GM12878 (cell line): Measurements from ENCODE around the gene ARGLU1. TPM values are rescaled to one million over a fixed set of nuclear protein-coding genes. Genes with fewer than 3 reads are reported as not detected.

Experiments
- ATAC-seq: fragments of 200-7000 bp; cut with Tn5 transposase; 3 replicates; pipeline ENCODE4 v1.9.1; 2020; ENCODE audit warnings: mild to moderate bottlenecking, moderate library complexity
- BruUV-seq: library from RNA; stranded (reverse); fragments of 400-500 nt; replicated peaks from 2 replicates; lab custom pipeline; 2021; lab: Mats Ljungman, UMichigan
- CTCF ChIA-PET: fragments of 300-600 bp; sonication (Branson Sonifier 250); formaldehyde crosslinking; extraction: SDS; loops from one replicate; lab custom pipeline; 2021; ENCODE audit warnings: inconsistent platforms; lab: Yijun Ruan, JAX
- POLR2A ChIA-PET: fragments of 350-600 bp; formaldehyde crosslinking; extraction: SDS; loops from one replicate; lab custom pipeline; 2021; ENCODE audit warnings: inconsistent platforms; lab: Charles Lee
- RAD21 ChIA-PET: fragments of 300-600 bp; sonication (Branson Sonifier 250); formaldehyde crosslinking; loops from one replicate; lab custom pipeline; 2023; ENCODE audit warnings: antibody characterized with exemption; ENCODE audit not compliant: unreplicated experiment; lab: Charles Lee
- SMC1A ChIA-PET: fragments of 300-600 bp; sonication (Branson Sonifier 250); formaldehyde crosslinking; loops from one replicate; lab custom pipeline; 2023; ENCODE audit not compliant: unreplicated experiment, uncharacterized antibody; lab: Charles Lee
- DNase-seq: peaks from one replicate; pipeline ENCODE4 v3.0.0-alpha.2; 2011; ENCODE audit warnings: low read depth, low spot score
- FAIRE-seq: peaks from 3 replicates; lab custom pipeline; 2011; peaks lifted over from hg19 to GRCh38; lab: Jason Lieb, UNC
- H2AFZ ChIP-seq: 2 replicates; pipeline ENCODE4 v1.6.0; 2011; ENCODE audit warnings: low read depth, low read length, control low read depth; ENCODE audit not compliant: control insufficient read depth
- H3K27ac ChIP-seq: 2 replicates; pipeline ENCODE4 v1.5.1; 2011; ENCODE audit warnings: control low read depth; ENCODE audit not compliant: control insufficient read depth, insufficient read depth
- H3K27me3 ChIP-seq, 2 experiments: replicated peaks in 1 of 2; 2 replicates each; pipeline versions ENCODE4 v1.6.0 to v1.6.1; 2011; ENCODE audit warnings: low read length in 1 of 2; ENCODE audit not compliant: control insufficient read depth in 2 of 2, insufficient read depth in 2 of 2
- H3K36me3 ChIP-seq, 2 experiments: 2 replicates each; pipeline ENCODE4 v1.5.1; 2011; ENCODE audit warnings: low read length in 1 of 2; ENCODE audit not compliant: control insufficient read depth in 2 of 2, insufficient read depth in 2 of 2
- H3K4me1 ChIP-seq: 2 replicates; pipeline ENCODE4 v1.6.1; 2011; ENCODE audit warnings: mild to moderate bottlenecking, low read length, moderate library complexity, mixed read lengths; ENCODE audit not compliant: control insufficient read depth, insufficient read depth
- H3K4me2 ChIP-seq: 2 replicates; pipeline ENCODE4 v1.6.0; 2011; ENCODE audit warnings: control low read depth; ENCODE audit not compliant: control insufficient read depth, insufficient read depth
- H3K4me3 ChIP-seq: fragments of 200-600 bp; sonication (generic); 2 replicates; pipeline ENCODE4 v1.5.1; 2016
- H3K79me2 ChIP-seq: 2 replicates; pipeline ENCODE4 v1.6.0; 2011; ENCODE audit warnings: low read length; ENCODE audit not compliant: control insufficient read depth, insufficient read depth
- H3K9ac ChIP-seq: 2 replicates; pipeline ENCODE4 v1.8.0; 2011; ENCODE audit warnings: low read length, control low read depth, mixed read lengths; ENCODE audit not compliant: control insufficient read depth, insufficient read depth
- H3K9me3 ChIP-seq: replicated peaks from 3 replicates; pipeline ENCODE4 v1.5.1; 2011; ENCODE audit warnings: mild to moderate bottlenecking, low read length; ENCODE audit not compliant: control insufficient read depth, insufficient read depth
- H4K20me1 ChIP-seq: 2 replicates; pipeline ENCODE4 v1.6.0; 2011; ENCODE audit not compliant: control insufficient read depth, insufficient read depth
- BRCA1 ChIP-seq: IDR thresholded peaks from 2 replicates; pipeline ENCODE4 v1.6.1; 2011; ENCODE audit warnings: low read depth, low read length, improper control_type of control experiment
- FOXK2 ChIP-seq: fragments of 450-650 bp; IDR thresholded peaks from 2 replicates; pipeline ENCODE4 v1.6.1; 2017; ENCODE audit warnings: mild to moderate bottlenecking, moderate library complexity
- MTA3 ChIP-seq: IDR thresholded peaks from 2 replicates; pipeline ENCODE4 v1.6.1; 2012; ENCODE audit warnings: low read length, inconsistent platforms, borderline replicate concordance
- NR2F1 ChIP-seq: fragments of 450-650 bp; conservative IDR thresholded peaks from 2 replicates; pipeline ENCODE4 v1.6.1; 2017; ENCODE audit warnings: mild to moderate bottlenecking
- POLR2A ChIP-seq: IDR thresholded peaks from 2 replicates; pipeline ENCODE4 v1.6.1; 2011; ENCODE audit warnings: low read depth, mild to moderate bottlenecking, low read length
- RAD51 ChIP-seq: fragments of 450-650 bp; IDR thresholded peaks from 2 replicates; pipeline ENCODE4 v1.6.1; 2016; ENCODE audit warnings: moderate library complexity, mild to moderate bottlenecking, inconsistent platforms
- SMAD1 ChIP-seq: fragments of 450-650 bp; IDR thresholded peaks from 2 replicates; pipeline ENCODE4 v1.6.1; 2018; ENCODE audit warnings: mild to moderate bottlenecking, low read depth; ENCODE audit not compliant: partially characterized antibody
- SMARCA5 ChIP-seq: fragments of 450-650 bp; IDR thresholded peaks from 2 replicates; pipeline ENCODE4 v1.6.1; 2017; ENCODE audit warnings: mild to moderate bottlenecking
- SUPT20H ChIP-seq: IDR thresholded peaks from 2 replicates; pipeline ENCODE4 v1.6.1; 2011; ENCODE audit warnings: low read depth, mild to moderate bottlenecking, low read length, moderate library complexity, borderline replicate concordance; ENCODE audit not compliant: control insufficient read depth
- TBL1XR1 ChIP-seq: IDR thresholded peaks from 2 replicates; pipeline ENCODE4 v1.6.1; 2012; ENCODE audit warnings: low read depth, low read length, improper control_type of control experiment
- YY1 ChIP-seq: IDR thresholded peaks from 2 replicates; pipeline ENCODE4 v1.6.1; 2011; ENCODE audit warnings: low read depth, mild to moderate bottlenecking, low read length
- ZNF384 ChIP-seq: IDR thresholded peaks from 2 replicates; pipeline ENCODE4 v1.6.1; 2012; ENCODE audit warnings: low read depth, mild to moderate bottlenecking, low read length, improper control_type of control experiment, borderline replicate concordance
- WGBS: methylation state at CpG from one replicate; pipeline ENCODE4 v1.1.6; 2016; ENCODE audit warnings: low lambda C conversion rate; ENCODE audit not compliant: insufficient replicate concordance, insufficient coverage; ENCODE audit errors: missing lambda C conversion rate; 5-methylcytosine and 5-hydroxymethylcytosine counted together
- in situ Hi-C: fragments of 300-500 bp; cut with MboI; formaldehyde crosslinking; loops from 9 replicates; pipeline ENCODE4 v1.14.3; 2018; ENCODE audit warnings: mixed read lengths
- intact Hi-C: fragments of 100-400 bp; cut with micrococcal nuclease; formaldehyde crosslinking; loops from one replicate; pipeline ENCODE4 v1.14.2; 2022; ENCODE audit not compliant: unreplicated experiment
- polyA plus RNA-seq, 11 experiments: library from polyadenylated mRNA; depleted of rRNA in 4 of 11; unstranded in 6 of 11; stranded (reverse) in 5 of 11; fragments of >200 nt; fragmentation: Nextera tagmentation in 4 of 11; fragmentation: Illumina TruSeq in 1 of 11; extraction: Ambion mirVana in 4 of 11; extraction: Trizol in 1 of 11; gene quantifications; 1 replicate in 1 of 11; 2 replicates in 10 of 11; pipeline versions ENCODE4 v1.2.1 to v1.2.3, GENCODE V29; 2011 to 2016; ENCODE audit warnings: inconsistent platforms in 2 of 11, missing spikeins in 2 of 11, low read depth in 1 of 11
- total RNA-seq, 4 experiments: library from RNA; depleted of rRNA in 3 of 4; stranded (reverse); fragments of >200 nt in 3 of 4; fragmentation: Illumina TruSeq in 1 of 4; extraction: Trizol in 1 of 4; gene quantifications; 2 replicates each; pipeline versions ENCODE4 v1.2.1 to v1.2.3, GENCODE V29; 2013 to 2021
- TF ChIP-seq, protein P1 (sequence below): fragments of 450-650 bp; IDR thresholded peaks from 2 replicates; pipeline ENCODE4 v1.6.1; 2017; ENCODE audit warnings: mild to moderate bottlenecking
- TF ChIP-seq, protein P2 (sequence below): fragments of 450-650 bp; IDR thresholded peaks from 2 replicates; pipeline ENCODE4 v1.6.1; 2017; ENCODE audit warnings: mild to moderate bottlenecking, moderate library complexity
- TF ChIP-seq, protein P3 (sequence below): fragments of 450-650 bp; formaldehyde crosslinking; IDR thresholded peaks from 2 replicates; pipeline ENCODE4 v1.4.0; 2022; ENCODE audit warnings: mild to moderate bottlenecking, moderate library complexity

ARGLU1 gene
- total and polyA plus RNA-seq, 10 of the 15 experiments (the other 5 are each of a cell fraction or from before 2014, with no cell fraction given), result 47.1 to 197 (median 98.3) TPM

DNA sequence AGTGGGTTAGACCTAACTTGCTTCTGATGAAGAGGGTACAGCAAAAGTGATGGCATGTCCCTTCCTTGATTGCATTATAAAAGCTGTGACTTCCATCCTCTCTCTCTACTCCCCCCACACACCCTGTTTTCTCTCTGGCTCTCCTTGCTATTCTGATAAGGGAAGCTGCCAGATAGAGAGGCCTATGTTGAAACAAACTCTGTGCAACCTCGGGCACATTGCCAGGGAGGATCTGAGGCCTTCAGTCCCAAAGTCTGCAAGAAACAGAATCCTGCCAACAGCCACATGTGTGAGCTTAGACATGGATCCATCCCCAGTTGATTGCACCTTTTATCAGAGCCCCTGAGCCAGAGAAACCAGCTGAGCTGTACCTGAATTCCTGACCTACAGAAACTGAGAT lies 44.8 kb upstream of the ARGLU1 start (continued):
- TF ChIP-seq, protein P1, sequence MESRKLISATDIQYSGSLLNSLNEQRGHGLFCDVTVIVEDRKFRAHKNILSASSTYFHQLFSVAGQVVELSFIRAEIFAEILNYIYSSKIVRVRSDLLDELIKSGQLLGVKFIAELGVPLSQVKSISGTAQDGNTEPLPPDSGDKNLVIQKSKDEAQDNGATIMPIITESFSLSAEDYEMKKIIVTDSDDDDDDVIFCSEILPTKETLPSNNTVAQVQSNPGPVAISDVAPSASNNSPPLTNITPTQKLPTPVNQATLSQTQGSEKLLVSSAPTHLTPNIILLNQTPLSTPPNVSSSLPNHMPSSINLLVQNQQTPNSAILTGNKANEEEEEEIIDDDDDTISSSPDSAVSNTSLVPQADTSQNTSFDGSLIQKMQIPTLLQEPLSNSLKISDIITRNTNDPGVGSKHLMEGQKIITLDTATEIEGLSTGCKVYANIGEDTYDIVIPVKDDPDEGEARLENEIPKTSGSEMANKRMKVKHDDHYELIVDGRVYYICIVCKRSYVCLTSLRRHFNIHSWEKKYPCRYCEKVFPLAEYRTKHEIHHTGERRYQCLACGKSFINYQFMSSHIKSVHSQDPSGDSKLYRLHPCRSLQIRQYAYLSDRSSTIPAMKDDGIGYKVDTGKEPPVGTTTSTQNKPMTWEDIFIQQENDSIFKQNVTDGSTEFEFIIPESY, result no peak
- TF ChIP-seq YY1, result no peak
- TF ChIP-seq SUPT20H, result no peak
- no peak for TF ChIP-seq POLR2A
- TF ChIP-seq, all 136 proteins: peak for 0

DNA sequence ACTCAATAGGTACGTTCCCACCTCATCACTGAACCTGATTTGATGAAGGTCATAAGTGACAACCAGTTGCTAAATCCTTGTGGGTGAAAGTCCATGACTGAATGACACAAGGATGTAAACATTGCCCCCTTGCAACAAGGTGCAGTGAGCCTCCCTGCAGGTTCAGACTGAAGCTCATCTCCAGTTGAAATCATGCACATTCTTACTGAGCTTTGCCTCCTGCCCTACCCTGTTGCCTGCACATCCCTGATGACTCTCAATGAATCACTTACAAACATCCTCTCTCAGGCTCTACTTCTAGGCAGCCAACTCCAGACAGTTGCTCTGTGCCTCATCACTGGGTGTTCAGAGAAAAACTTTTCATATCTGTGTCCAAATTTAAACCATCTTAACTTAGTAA lies 42.5 kb upstream of the ARGLU1 start:
- POLR2A ChIA-PET, result no interaction called here
- H3K4me2 ChIP-seq, result no peak overlapping the region
- H2AFZ ChIP-seq, result no peak overlapping the region
- ATAC-seq (no peak), DNase-seq (no peak), FAIRE-seq (no peak)
- CTCF ChIA-PET, result interaction anchor here (0.8 to 3.8 kb wide), 2 partner anchors 9 to 11 kb away, joined by 3 to 20 read pairs; no protein-coding TSS in a partner anchor
- no peak overlapping the region for H3K4me3 ChIP-seq
- no peaks in the 10 kb centered on the region for H3K9me3 ChIP-seq
- no peaks in the 10 kb centered on the region for H3K79me2 ChIP-seq
- BruUV-seq, result no TSS peak
- H3K27ac ChIP-seq, result no peak overlapping the region
- H3K36me3 ChIP-seq, result no peaks in the 10 kb centered on the region
- intact Hi-C loops, result no loop called here
- RAD21 ChIA-PET, result no interaction called here
- H4K20me1 ChIP-seq, result no peaks in the 10 kb centered on the region
- no peak overlapping the region for H3K9ac ChIP-seq
- SMC1A ChIA-PET, result no interaction called here
- in situ Hi-C loops, result no loop called here
- H3K4me1 ChIP-seq, result no peaks in the 10 kb centered on the region
- 0% methylated on average over 1 of the region's 1 CpG for WGBS
- H3K27me3 ChIP-seq, result no peaks in the 10 kb centered on the region
- TF ChIP-seq FOXK2 (no peak), SMAD1 (no peak), SMARCA5 (no peak), TBL1XR1 (no peak), RAD51 (no peak), NR2F1 (no peak), ZNF384 (no peak), BRCA1 (no peak), MTA3 (no peak)
- TF ChIP-seq, protein P2, sequence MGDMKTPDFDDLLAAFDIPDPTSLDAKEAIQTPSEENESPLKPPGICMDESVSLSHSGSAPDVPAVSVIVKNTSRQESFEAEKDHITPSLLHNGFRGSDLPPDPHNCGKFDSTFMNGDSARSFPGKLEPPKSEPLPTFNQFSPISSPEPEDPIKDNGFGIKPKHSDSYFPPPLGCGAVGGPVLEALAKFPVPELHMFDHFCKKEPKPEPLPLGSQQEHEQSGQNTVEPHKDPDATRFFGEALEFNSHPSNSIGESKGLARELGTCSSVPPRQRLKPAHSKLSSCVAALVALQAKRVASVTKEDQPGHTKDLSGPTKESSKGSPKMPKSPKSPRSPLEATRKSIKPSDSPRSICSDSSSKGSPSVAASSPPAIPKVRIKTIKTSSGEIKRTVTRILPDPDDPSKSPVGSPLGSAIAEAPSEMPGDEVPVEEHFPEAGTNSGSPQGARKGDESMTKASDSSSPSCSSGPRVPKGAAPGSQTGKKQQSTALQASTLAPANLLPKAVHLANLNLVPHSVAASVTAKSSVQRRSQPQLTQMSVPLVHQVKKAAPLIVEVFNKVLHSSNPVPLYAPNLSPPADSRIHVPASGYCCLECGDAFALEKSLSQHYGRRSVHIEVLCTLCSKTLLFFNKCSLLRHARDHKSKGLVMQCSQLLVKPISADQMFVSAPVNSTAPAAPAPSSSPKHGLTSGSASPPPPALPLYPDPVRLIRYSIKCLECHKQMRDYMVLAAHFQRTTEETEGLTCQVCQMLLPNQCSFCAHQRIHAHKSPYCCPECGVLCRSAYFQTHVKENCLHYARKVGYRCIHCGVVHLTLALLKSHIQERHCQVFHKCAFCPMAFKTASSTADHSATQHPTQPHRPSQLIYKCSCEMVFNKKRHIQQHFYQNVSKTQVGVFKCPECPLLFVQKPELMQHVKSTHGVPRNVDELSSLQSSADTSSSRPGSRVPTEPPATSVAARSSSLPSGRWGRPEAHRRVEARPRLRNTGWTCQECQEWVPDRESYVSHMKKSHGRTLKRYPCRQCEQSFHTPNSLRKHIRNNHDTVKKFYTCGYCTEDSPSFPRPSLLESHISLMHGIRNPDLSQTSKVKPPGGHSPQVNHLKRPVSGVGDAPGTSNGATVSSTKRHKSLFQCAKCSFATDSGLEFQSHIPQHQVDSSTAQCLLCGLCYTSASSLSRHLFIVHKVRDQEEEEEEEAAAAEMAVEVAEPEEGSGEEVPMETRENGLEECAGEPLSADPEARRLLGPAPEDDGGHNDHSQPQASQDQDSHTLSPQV, result no peak
- TF ChIP-seq, protein P3, sequence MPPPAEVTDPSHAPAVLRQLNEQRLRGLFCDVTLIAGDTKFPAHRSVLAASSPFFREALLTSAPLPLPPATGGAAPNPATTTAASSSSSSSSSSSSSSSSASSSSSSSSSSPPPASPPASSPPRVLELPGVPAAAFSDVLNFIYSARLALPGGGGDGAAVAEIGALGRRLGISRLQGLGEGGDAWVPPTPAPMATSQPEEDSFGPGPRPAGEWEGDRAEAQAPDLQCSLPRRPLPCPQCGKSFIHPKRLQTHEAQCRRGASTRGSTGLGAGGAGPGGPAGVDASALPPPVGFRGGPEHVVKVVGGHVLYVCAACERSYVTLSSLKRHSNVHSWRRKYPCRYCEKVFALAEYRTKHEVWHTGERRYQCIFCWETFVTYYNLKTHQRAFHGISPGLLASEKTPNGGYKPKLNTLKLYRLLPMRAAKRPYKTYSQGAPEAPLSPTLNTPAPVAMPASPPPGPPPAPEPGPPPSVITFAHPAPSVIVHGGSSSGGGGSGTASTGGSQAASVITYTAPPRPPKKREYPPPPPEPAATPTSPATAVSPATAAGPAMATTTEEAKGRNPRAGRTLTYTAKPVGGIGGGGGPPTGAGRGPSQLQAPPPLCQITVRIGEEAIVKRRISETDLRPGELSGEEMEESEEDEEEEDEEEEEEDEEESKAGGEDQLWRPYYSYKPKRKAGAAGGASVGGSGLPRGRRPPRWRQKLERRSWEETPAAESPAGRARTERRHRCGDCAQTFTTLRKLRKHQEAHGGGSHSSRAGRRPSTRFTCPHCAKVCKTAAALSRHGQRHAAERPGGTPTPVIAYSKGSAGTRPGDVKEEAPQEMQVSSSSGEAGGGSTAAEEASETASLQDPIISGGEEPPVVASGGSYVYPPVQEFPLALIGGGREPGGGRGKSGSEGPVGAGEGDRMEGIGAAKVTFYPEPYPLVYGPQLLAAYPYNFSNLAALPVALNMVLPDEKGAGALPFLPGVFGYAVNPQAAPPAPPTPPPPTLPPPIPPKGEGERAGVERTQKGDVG (CRISPR knock-in tag), result no peak
